ENCODE data around the gene DCP1B.

Gene DCP1B

DNA sequence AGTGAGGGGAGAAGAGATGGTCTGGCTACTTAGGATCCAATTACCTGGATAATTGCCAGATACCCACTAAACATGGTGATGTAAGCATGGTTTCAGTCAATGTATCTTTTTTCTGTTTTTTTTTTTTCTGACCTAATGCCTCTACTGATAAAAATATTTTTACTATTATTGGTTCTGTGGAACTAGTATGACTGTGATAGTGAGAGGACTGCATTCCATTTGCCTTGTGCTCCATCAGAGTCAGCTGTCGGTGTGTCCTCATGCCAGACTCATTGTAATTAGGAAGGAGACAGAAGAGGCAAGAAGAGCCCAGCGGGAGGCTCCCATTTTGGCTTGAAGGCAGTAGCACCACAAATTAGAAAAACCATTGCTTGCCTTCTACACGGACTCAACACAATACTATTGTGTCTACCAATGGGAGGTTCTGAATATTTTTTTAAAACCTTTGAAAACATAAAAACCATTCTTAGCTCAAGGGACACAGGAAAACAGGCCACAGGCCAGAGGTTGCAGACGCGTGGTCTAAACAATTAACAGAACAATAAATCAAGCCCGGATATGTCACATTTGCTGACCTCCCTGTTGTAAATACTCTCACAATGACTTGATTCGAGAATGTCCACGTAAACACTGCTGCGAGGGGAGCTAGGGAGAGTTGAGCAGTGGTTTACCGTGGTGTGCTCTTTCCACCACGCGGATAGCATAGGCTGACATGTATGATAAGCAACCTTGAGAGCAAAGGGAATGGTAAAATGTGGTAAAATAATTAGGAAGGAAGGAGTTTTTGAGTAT lies 13.5 kb upstream of the DCP1B start:
- no peak for DNase-seq

DNA sequence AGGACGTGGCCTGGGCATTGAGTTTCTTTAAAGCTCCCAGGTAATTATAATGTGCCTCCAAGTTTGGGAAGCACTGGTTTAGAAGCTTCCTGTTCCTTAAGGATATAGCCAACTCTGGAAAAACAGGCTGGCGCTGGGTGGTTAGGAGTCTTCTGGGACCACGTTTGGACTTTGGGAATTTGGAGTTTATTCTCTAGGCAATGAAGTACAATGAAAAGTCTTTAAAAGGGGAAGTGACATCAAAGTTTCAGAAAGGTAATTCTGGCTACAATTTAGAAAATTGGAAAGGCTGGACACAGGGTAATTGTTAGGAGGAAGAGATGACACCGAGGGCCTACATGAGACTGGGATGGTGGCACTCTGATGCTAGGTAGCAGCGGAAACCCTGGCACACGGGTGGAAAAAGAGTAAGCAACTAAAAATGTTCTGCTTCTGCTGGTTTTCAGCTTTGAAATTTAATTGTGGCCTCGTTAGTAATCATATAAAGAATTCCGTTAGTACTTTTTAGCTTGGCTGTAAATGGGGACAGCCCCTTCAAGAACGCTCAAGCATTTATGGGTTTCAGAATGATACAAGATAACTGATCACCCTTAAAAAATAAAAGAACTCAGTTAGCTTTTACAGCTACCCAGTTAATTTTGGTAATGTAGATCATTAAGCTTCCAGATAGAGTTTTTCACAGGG lies 12.7 kb upstream of the DCP1B start:
- DNase-seq: no peak

DNA sequence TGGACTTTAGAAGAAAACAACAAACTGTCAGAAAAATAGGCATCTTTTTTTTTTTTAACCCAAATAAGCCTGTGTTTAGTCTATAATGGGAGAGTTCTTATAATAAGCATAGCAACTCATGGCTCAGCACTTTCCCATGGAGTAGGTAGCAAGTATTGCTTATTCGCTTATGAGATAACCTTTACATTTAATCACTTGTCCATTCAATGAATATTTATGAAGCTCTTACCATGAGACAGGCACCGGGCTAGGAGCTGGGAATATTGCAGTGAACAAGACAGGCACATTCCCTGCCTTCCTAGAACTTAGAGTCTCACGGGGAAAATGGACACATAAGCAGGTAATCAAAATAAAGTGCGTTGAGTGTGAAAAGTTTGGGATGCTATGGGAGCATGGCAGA lies 10.0 kb upstream of the DCP1B start:
- no peak for DNase-seq

DNA sequence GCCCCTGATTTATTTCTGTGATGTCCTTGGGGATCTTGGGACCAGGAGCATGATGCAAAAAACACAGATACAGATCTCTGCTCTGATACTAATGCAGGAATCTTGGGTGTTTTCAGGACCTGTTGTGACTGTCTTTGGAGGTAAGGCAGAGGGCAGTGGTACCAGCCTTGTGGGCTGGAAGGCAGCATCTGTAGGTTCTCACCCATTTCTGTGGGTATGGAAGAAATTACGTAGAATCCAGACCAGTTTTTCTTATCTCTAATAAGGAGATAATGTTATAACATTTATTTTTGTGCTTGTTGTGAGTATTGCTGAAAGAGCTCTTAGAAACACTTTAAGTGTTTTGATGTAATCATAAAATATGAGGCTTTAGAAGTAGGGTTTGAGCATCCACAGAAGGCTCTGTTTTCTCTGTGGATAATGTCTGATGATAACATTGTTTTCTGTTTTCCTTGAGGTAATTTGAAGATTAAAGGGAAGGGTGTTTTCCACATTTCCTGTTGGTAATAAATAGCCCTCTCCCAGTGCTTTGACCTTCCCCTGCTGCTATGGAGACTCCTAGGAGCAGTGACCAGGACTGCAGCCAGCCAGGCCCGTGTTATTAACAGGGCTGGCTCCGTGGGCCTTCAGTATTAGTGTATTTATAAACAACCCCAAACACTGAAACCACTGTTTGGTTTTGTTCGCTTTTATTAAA lies 9.4 kb upstream of the DCP1B start:
- DNase-seq: no peak

DNA sequence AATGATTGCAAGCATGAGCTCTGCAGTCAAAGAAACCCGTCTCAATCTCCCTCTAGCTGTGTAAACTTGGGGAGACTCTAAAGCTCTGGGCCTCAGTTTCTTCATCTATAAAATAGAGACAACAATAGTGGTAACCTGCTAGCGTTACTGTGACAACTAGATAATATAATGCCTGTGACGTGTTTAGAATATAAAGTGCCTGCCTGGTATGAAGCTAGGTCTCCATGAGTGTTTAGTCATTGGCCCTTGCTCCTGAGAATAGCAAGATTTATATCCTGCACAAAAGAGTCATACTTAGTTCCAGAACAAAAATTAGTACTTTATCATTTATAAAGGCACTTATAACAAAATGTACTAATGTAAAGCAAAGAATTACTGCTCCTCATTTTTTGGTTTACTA lies 8.8 kb upstream of the DCP1B start:
- DNase-seq: no peak

DNA sequence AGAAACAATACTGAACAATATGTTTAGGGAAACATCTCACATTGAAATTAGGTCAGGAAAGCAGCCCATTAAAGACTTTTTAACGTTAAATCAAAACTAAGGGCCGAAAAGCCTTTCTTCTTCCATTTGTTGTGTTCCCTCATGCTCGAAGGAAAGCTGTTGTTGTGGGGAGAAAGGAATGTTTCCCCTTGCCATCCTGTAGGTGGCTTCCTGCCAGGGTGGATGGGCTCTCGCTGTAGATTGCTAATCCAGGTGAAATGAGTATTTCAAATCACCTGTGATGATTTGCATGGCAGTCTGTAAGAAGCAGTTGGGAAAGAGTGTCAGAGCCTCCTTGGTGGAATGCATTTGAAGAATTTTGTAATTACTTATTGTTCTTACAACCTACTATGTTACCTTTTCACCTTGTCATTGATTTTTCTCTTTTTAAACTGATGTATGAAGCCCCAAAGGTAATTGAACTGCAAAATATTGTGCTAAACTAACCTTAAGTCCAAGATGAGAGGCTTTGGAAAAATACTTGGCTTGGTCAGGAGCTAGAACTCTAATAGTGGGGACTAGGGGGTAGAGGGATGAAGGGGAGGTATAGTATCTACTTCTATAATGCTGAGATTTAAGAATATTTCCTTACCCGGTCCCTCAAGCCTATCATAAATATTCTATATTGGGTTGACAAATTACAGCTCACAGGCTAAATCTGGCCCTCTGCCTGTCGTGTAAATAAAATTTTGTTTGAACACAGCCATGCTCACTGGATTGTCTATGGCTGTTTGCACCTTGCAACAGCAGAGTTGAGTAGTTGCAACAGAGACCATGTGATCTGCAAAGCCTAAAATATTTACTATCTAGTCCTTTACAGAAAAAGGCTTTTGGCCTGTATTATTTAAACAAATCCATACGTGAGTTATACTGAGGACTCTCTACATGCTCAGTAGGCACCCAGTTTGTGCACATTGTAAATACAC lies 7.7 kb upstream of the DCP1B start:
- DNase-seq: no peak

DNA sequence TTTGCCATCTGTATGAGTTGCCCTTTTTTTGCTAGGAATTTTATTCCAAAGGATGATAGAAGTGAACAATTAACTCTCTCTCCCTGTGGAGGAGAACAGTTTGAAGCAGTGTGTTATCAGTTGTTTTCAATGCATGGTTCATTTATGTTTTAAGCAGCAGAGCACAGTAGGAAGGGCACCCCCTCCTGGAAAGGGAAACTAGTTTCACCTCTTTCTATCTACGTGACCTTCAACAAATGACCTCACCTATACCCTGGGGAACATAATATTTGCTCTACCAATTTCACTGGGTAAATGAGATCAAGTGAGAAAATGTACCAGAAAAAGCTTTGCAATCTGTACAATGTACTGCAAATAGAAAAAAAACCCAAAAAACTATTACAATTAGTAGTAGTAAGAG lies 5.4 kb upstream of the DCP1B start:
- no peak for DNase-seq

DNA sequence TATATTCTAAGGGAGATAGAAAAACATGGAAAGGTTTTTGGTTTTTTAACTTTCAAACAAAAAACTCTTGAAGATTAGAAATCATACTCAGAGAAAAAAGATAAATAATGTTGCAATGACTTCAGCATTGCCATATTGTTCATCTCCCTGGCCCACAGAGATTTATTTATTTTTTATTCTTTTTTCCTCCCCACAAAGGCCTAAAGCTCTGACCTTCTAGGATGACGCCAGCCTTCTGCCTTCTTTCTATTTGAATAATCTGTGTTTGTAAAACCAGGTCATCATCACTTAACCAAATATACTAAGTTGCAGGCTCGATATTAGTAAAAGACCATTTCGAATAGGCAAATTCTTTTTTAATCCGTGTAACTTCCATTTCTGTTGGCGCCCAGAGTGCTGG lies 4.4 kb upstream of the DCP1B start:
- DNase-seq: no peak

DNA sequence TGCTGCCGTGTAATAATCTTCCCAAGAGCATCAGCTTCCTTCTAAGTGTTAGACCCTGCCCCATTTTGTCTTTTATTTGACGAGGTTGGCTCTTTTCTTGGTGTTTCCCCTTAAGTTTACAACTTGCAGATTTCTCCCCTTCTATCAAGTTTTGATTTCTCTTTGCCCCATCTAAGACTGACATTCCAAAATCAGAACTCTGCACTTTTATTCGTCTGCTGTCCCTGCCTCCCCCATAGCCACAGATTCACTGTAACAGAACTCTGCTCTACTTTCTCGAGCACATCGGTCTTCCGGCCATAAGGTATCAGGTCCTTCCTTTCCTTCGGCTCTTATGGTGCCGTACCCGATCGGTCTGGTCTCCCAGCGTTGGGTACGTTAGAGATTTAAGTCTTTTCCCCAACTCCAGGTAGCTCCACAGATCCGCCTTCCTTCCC lies 563 bp downstream of the DCP1B start:
- no peak for DNase-seq

DNA sequence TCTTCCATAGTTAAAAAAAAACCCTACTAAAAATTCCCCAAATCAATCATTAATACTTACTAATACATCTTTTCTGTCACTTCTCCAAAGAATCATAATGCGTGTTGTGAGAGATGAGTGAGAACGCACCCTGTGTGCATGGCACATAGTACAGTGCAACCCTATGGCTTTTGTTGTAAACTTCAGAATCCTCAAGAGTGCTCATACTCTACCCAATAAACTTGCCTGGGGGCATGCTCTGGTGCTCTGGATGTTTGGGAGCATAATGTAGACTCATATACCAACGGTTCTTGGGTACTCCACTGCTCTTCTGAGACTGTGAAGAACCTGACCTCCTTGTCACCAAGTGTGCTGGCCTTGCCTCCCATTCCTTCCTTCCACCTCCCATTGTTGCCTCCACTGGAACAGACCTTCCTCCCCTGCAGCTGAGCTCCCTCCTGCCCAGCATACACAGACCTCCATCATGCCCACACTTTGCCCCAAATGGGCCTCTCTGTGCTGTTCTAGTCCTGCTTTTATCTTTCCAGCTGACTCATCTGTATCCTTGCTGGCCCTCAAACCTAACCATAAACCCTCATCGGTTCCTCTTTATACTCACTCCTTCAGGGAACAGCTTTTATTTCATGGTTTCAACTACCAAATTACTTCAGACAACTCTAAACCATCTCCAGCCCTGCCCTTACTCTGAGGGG lies 8.9 kb downstream of the DCP1B start:
- no peak for DNase-seq

DNA sequence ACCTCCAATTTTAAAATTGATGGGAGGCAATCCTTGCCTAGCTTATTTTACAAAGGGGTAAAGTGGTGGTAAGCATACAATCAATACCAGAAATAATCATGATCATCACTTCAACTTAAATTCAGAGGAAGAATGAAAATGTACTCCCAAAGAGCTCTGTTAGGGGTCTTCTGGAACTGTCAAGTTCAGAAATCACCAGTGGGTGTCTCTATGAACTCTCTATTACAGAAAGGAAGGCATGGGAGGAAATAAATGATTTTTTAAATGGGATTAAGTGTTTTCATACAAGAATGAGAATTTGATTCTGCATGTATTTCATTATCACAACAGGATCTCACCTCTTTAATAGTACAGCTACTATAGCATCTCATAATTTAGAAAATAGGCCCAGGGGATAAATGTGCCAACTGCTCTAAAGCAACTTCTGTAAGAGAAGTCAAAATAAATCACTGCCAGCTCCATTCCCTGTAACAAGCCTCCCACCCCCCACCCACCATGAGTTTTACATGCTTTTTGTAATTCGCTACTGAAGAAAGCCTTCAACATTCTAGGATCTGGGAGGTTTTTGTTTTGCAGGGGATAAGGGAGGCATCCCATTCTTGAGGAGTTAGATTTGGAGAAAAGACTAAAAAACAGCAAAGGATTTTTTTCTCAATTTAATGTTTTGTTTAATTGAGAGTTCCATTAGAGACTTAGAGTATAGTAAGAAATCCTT lies 9.7 kb downstream of the DCP1B start:
- DNase-seq: no peak

DNA sequence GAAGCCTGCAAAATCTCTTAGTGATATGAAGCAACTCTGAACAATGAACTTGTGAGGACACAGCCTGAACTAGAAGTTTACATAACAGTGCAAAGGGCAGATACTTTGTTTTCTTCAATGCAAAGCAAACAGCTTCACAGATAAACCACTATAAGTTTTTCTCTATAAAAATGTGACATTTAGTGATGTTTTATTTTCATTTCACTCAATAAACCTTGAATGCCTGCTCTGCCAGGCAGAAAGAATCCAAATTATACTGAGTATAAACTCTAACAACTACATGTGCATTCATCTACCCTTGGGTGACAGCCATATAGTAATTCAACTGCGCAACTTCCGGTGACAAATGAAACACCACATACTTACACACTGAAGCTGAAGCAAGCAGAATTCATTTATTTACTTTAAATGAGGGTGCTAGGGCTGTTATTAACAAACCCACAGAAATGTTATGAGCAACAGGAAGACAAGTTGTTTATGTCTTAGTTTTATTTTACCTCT lies 10.3 kb downstream of the DCP1B start:
- no peak for DNase-seq

DNA sequence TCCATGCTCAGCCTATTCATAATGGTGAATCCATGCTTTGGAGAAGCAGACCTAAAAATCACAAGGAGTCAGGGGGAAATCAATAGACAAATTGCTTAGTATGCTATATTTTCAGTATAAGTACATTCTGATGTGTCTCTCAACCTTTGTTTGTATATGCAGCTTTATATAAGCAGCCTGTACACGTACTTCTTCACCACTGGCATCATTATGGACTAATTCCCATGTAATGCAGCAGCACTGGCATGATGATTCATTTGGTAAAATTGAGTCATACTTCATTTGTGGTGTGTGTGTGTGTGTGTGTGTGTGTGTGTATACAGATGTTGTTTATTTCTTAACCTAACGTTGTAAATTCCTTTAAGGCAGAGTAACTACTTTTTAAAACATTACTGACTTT lies 10.9 kb downstream of the DCP1B start:
- DNase-seq: no peak

DNA sequence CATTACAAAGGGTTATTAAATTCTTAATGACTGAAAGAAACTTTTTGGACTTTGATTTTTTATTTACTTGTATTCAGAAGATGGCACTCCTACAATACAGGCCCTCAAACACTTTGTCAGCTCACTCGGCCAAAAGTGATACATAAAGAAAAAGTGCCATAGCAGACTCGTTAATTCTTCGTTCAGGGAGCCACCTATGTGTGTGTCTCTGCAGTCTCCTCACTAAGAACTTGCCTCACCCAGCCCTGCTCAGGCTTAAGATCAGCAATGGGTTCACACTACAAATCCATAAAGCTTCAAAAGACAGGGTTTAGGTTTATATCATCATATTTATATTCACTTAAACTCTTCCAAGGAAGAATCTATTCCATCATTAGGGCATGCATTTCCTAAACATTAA lies 11.5 kb downstream of the DCP1B start:
- DNase-seq: no peak

DNA sequence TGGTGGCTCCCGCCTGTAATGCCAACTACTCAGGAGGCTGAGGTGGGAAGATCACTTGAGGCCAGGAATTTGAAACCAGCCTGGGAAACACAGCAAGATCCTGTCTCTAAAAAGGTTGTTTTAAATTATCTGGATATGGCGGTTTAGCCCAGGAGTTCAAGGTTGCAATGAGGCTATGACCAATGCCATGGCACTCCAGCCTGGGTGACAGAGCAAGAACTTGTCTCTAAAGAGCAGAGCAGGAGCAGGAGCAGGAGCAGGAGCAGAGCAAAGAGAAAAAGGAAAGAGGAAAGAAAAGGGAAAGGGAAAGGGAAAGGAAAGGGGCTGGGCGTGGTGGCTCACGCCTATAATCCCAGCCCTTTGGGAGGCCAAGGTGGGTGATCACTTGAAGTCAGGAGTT lies 15.1 kb downstream of the DCP1B start:
- no peak for DNase-seq

DNA sequence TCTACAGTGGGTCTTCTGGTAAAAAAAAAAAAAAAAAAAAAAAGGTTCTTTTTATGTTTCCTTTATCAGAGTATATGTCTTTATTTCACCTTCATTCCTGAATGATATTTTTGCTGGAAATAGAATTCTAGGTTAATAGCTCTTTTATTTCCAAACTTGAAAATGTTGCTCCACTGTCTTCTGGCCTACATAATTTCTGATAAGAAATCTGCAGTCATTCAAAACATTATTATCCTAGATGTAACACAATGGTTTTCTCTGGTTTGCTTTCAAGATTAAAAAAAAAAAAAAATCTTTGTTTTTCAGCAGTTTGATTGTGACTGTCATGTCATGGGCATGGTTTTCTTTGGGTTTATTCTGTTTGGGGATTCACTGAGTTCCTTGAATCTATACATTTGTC lies 19.5 kb downstream of the DCP1B start:
- DNase-seq: no peak

DNA sequence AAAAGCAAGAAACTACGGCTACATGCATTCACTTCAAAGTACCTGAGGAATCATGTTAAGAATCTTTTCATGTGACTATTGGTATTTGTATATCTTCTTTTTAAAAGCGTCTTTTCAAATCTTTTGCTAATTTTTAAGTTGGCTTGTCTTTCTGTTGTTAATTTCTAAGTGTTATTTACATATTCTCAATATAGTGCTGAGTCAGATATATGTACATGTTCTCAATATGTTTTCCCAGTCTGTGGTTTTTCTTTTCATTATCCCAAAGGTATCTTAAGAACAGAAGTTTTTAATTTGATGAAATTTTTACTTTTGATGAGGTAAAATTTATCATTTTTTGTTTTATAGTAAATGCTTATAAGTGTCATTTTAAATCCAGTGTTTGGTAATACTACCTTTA lies 24.0 kb downstream of the DCP1B start:
- DNase-seq: no peak

DNA sequence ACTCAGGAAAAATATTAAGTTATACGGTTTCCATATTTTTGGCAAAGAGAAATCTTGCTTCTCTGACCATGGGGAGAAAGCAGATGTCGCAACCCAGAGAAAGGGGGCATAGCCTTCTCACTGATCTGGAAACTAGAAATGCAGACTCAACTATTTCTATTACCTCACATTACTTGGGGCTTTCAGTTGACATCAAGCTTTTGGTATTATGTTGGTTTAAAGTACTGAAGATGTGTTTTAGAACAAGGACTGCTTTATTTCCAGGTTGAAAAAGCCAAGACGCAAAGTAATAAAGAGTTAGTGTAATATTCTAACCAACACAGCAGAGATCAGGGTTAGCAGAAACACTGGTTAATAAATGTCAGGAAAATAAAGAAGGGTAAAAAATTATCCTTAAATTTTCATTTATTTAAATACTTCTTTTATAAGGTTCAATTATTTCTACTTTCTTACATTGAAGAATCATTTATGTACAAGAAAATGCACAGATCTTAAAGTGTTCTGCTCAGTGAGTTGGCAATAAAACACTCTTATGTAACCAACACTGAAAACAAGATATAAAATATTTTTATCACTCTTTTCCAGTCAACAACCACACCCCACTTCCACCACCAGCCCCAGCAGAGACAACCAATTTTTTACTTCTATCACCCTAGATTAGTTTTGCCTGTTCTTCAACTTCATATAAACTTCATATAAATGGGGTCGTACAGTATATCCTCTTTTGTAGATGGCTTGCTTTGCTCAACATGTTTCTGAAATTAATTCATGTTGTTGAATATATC lies 26.0 kb downstream of the DCP1B start:
- no peak for DNase-seq

DNA sequence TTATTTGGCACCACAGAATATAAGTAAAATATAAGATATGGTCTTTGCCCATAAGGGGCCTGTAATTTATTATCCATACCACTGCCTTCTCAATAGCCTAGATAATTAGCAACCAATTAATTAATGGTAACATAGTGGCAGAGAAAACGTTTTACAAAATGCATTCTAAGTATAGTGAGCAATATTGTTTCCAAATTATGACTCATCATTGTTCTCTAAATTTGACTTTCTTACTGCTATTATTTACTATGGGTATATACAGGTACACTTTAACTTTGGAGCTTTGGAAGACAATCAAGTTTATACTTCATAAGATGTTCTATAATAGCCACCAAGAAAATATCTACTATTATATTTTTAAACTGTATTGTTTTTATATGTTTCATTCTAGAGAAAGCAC lies 26.7 kb downstream of the DCP1B start:
- no peak for DNase-seq

DNA sequence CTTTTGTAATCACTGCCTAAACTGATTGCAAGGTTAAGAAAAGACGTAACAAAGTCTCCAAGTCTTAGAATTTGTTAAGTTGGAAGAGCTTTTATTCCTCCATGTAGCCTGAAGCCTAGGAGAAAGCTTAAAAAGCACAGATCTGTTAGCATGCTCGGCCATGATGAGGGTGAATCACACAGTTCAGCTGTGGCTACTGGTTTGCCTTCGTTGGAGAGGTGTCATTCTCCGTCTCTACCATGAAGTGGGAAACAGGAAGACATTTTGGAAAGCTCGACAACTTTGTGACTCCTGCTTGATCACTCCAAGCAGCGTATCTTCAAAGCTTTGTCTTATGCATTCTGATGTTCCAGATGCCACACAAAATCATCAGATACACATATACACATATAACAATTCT lies 27.1 kb downstream of the DCP1B start:
- DNase-seq: no peak

DNA sequence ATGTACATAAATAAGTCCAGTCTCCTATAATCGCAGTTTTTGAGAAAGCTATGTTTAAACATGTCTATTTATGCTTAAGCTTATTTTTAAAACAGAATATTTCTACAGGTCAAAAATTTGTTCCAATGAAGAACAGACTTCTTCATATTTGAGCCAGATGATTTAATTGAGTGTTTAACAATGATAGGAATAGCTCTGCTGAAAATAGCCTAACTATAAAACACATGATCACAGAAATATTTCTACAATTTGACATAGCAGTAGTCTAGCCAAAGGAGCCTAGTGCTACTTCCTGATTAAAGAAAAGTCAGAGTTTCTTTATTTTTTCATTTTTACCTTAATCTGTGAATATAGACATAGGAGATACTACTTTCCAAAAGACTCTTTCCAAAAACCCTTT lies 29.4 kb downstream of the DCP1B start:
- no peak for DNase-seq
